ENCODE results near the gene PHKB.

Gene PHKB

DNA sequence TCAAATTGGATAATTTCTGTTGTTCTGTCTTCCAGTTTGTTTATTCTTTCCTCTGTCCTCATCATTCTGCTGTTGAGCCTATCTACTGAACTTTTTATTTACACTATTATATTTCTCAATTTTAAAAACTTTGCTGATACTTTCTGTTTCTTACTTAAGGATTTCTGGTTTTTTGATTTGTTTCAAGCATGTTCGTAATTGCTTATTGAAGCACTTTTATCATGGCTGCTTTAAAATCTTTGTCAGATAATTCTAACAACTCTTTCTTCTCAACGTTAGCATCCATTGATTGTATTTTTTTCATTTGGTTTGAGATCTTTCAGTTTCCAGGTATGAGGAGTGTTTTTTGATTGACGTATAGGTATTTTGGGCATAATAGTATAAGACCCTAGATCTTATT is 116.9 kb downstream of the PHKB start:
- H3K4me3 ChIP-seq (ENCODE audit: low read depth, low read length), result no peak overlapping the region
- TF ChIP-seq, protein P1, sequence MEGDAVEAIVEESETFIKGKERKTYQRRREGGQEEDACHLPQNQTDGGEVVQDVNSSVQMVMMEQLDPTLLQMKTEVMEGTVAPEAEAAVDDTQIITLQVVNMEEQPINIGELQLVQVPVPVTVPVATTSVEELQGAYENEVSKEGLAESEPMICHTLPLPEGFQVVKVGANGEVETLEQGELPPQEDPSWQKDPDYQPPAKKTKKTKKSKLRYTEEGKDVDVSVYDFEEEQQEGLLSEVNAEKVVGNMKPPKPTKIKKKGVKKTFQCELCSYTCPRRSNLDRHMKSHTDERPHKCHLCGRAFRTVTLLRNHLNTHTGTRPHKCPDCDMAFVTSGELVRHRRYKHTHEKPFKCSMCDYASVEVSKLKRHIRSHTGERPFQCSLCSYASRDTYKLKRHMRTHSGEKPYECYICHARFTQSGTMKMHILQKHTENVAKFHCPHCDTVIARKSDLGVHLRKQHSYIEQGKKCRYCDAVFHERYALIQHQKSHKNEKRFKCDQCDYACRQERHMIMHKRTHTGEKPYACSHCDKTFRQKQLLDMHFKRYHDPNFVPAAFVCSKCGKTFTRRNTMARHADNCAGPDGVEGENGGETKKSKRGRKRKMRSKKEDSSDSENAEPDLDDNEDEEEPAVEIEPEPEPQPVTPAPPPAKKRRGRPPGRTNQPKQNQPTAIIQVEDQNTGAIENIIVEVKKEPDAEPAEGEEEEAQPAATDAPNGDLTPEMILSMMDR (IDR thresholded peaks at IDR 0.05; ENCODE audit: low read depth, low read length), result no peak

- TF ChIP-seq, protein P1 (IDR thresholded peaks at IDR 0.05; ENCODE audit: low read depth, low read length), result no peak
- no peak overlapping the region for H3K4me3 ChIP-seq (ENCODE audit: low read depth, low read length)
These were observed 117.4 kb downstream of the PHKB start for GRCh38 chr16:47578573-47578972.

GRCh38 chr16:47581114-47581513 is 120.0 kb downstream of the PHKB start:
- no peak overlapping the region for H3K4me3 ChIP-seq (ENCODE audit: low read depth, low read length)
- TF ChIP-seq, protein P1 (IDR thresholded peaks at IDR 0.05; ENCODE audit: low read depth, low read length), result no peak

DNA sequence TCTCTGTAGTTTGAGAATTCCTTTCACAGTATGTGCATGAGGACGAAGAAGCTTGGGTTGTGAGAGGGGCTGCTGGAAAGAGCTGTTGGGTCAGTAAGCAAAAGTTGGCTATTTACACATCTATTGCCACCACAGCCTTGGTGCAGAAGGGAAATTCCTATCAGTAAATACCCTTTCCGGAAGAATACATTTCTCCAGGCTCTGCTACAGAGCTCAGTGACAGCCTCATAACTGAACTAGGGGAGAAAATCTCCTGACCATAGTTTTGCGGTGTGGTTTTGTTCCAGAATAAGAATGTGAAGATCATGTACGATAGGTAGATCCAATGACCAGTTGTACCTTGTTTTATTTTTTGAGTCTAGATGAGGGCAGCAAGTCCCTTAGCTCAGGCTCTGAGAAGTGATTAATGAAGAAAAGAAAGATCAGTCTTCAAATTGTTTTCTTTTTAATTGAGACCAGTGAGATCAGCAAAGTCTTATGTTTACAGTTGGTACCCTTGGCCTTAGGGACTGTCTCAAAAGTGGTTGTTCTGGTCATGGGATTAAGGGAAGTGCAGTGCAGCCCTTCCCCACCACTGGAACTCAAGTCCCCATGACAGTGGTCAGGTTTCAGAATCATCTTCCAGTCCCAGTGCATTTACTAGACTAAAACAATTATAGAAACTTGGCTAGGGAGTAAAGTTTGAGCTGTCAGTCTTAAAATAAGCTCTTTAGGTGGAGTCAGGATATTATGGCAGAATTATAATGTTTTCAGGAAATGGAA is 123.5 kb downstream of the PHKB start:
- H3K4me3 ChIP-seq (ENCODE audit: low read depth, low read length), result no peak overlapping the region
- TF ChIP-seq, protein P1 (IDR thresholded peaks at IDR 0.05; ENCODE audit: low read depth, low read length), result no peak

DNA sequence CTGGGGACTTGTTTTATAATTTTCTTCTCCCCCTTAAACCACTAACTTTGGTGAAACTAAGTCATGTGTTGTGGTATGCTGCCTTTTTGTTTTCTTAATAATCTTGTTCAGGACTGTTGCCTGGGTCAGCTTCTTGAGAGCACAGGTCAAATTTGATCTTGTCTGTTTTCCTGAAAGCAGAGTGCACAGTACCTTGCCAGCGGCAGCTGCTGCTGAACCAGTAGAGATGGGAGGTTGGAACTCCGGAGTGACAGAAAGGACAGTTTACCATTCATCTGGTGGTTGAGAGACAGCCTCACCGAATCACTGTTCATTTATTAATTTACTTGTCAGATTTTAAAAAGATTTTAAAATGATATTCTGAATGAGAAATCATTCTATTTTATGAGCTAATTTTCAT is 125.0 kb downstream of the PHKB start:
- TF ChIP-seq, protein P1 (IDR thresholded peaks at IDR 0.05; ENCODE audit: low read depth, low read length), result no peak
- no peak overlapping the region for H3K4me3 ChIP-seq (ENCODE audit: low read depth, low read length)

DNA sequence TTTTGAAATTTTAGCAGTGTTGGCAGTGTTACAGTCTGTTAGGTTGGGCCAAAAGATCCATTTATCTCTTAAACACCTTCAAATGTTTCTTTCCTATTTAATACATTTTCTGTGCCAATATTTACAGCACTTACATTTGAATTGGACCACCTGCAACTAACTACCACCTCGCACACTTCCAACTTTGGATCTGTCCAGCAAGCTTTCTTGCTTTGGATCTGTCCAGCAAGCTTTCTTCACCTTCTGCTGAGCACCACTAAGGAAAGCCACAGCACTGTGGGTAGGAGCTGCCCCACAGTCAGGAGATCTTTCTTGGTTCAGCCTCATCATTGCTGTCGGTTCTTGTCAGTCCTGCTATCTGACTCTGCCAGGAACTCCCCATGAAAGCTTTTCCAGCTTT is 129.3 kb downstream of the PHKB start:
- no peak overlapping the region for H3K4me3 ChIP-seq (ENCODE audit: low read depth, low read length)
- TF ChIP-seq, protein P1 (IDR thresholded peaks at IDR 0.05; ENCODE audit: low read depth, low read length), result no peak

- TF ChIP-seq, protein P1 (IDR thresholded peaks at IDR 0.05; ENCODE audit: low read depth, low read length), result no peak
- H3K4me3 ChIP-seq (ENCODE audit: low read depth, low read length), result no peak overlapping the region
These were observed 131.1 kb downstream of the PHKB start for GRCh38 chr16:47592232-47592631.
